Measurements from ENCODE around the gene SLC15A3. TPM values are rescaled to one million over a fixed set of nuclear protein-coding genes. Genes with fewer than 3 reads are reported as not detected.

SLC15A3 gene
- polyA plus RNA-seq, 3 donors, result 27.1 to 121 (median 35.0) TPM

DNA sequence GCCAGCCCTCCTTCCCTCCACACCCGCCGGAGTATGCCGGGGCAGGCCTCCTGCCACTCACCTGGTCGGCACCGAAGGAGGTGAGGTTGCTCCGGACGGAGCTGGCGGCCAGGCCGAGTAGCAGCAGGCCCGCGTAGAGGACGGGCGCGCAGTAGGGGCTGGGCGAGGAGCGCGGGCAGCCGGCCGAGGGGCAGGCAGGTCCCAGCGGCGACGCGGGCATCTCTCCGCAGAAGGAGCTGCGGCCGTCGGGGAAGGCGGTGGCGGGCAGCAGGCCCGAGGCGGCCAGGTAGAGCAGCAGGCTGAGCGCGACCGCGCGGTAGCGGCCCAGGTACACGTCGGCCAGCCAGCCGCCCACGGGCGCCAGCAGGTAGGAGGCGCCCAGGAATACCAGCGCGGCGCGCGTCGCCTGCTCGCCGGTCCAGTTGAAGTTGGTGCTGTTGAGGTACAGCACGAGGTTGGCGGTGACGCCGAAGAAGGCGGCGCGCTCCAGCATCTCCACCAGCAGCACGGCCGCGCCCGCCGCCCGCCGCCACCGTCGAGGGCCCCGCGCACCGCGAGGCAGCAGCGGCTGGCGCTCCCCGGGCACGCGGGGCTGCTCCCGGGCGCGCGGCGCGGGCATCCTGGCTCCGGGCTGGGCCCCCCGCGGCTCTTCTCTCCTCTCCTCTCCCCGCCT is 907 bp downstream of the SLC15A3 start:
- Mint-ChIP-seq H3K4me1 (peaks cover 75% of the 10 kb centered on the region), H3K36me3 (peaks cover 40 to 50% of the 10 kb centered on the region in 2 donors), H3K4me3 (peak overlapping the region; percentile 95 to 96), H3K27ac (peak overlapping the region; percentile 99 to 100 (median 100)), H3K27me3 (ENCODE audit: low read depth in 3 of 3) (peaks cover 5 to 21% (median 11%) of the 10 kb centered on the region in 3 donors), H3K9me3 (peaks cover 0 to 7% (median 0%) of the 10 kb centered on the region in 7 donors)
- Histone ChIP-seq H3K9me3 (replicated peaks in 1 of 2; ENCODE audit: control insufficient read depth in 1 of 2, insufficient read depth in 1 of 2, low read length in 2 of 2) (no peaks in the 10 kb centered on the region), H3K79me2 (ENCODE audit: insufficient read depth, low read length) (peaks cover 52% of the 10 kb centered on the region), H3K36me3 (replicated peaks in 1 of 2; ENCODE audit: control insufficient read depth in 1 of 2, insufficient read depth in 2 of 2, low read length in 2 of 2) (peaks cover 16 to 31% of the 10 kb centered on the region in 2 donors), H2AFZ (ENCODE audit: insufficient read depth, low read depth, low read length, poor library complexity, severe bottlenecking) (no peak overlapping the region), H3K4me2 (replicated peaks; ENCODE audit: extremely low read depth, low read length, poor library complexity, severe bottlenecking) (peak overlapping the region; percentile 94), H3K27me3 (ENCODE audit: control insufficient read depth in 2 of 2, insufficient read depth in 2 of 2, low read length in 2 of 2) (no peaks in the 10 kb centered on the region), H4K20me1 (ENCODE audit: insufficient read depth, low read length) (peaks cover 51% of the 10 kb centered on the region), H3K4me1 (ENCODE audit: control insufficient read depth in 1 of 2, insufficient read depth in 2 of 2, low read length in 2 of 2) (peaks cover 72 to 91% of the 10 kb centered on the region in 2 donors), H3K27ac (ENCODE audit: low read depth in 1 of 2, low read length in 2 of 2) (peak overlapping the region; percentile 99 to 100), H3K9ac (ENCODE audit: insufficient read depth, low read length, poor library complexity, severe bottlenecking) (peak overlapping the region; percentile 94), H3K4me3 (replicated peaks in 1 of 3; ENCODE audit: low read depth in 2 of 3, low read length in 3 of 3) (peak overlapping the region; percentile 74 to 94 (median 82))
- peak in 1 of 3 donors; percentile 42 for DNase-seq
- TF ChIP-seq, protein P1, sequence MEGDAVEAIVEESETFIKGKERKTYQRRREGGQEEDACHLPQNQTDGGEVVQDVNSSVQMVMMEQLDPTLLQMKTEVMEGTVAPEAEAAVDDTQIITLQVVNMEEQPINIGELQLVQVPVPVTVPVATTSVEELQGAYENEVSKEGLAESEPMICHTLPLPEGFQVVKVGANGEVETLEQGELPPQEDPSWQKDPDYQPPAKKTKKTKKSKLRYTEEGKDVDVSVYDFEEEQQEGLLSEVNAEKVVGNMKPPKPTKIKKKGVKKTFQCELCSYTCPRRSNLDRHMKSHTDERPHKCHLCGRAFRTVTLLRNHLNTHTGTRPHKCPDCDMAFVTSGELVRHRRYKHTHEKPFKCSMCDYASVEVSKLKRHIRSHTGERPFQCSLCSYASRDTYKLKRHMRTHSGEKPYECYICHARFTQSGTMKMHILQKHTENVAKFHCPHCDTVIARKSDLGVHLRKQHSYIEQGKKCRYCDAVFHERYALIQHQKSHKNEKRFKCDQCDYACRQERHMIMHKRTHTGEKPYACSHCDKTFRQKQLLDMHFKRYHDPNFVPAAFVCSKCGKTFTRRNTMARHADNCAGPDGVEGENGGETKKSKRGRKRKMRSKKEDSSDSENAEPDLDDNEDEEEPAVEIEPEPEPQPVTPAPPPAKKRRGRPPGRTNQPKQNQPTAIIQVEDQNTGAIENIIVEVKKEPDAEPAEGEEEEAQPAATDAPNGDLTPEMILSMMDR (IDR thresholded peaks at IDR 0.05), result no peak
- intact Hi-C loops (cut with micrococcal nuclease), result loop anchor here (5.0 kb wide), 3 partner anchors 34 to 211 kb away; partner anchors contain the start of gene VPS37C (in 1 of the 2)
- WGBS (ENCODE audit: insufficient coverage), result 9% methylated on average over 86 of the region's 86 CpGs

DNA sequence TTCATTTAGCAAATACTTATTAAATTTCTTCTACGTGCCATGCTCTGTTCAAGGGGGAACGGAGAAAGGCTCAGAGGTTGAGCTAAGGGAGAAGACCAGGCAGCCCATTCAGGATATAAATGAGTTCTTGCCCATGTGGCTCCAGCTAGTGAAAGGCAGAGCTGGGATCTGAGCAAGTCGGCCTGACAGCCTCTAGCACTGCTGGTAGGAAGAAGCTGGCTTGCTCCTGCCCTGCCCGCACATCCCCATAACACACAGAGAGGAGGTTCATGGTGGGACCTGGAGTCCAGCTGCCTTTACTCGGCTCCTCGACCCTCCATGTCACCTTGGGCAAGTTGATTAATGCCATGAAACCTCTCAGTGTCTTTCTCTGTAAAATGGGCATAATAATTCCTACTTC is 2.0 kb downstream of the SLC15A3 start:
- peak overlapping the region in 6 of 7 donors; percentile 52 to 99 (median 81) for H3K27ac Mint-ChIP-seq
- no peak for DNase-seq
- peaks cover 50 to 61% of the 10 kb centered on the region in 2 donors for H3K36me3 Mint-ChIP-seq
- Histone ChIP-seq H3K36me3 (replicated peaks in 1 of 2; ENCODE audit: control insufficient read depth in 1 of 2, insufficient read depth in 2 of 2, low read length in 2 of 2) (peaks cover 26 to 41% of the 10 kb centered on the region in 2 donors), H3K9ac (ENCODE audit: insufficient read depth, low read length, poor library complexity, severe bottlenecking) (peak overlapping the region; percentile 94), H2AFZ (ENCODE audit: insufficient read depth, low read depth, low read length, poor library complexity, severe bottlenecking) (no peak overlapping the region), H3K9me3 (replicated peaks in 1 of 2; ENCODE audit: control insufficient read depth in 1 of 2, insufficient read depth in 1 of 2, low read length in 2 of 2) (no peaks in the 10 kb centered on the region), H4K20me1 (ENCODE audit: insufficient read depth, low read length) (peaks cover 61% of the 10 kb centered on the region), H3K27ac (ENCODE audit: low read depth in 1 of 2, low read length in 2 of 2) (no peak overlapping the region), H3K4me3 (replicated peaks in 1 of 3; ENCODE audit: low read depth in 2 of 3, low read length in 3 of 3) (peak overlapping the region; percentile 74 to 94 (median 82)), H3K27me3 (ENCODE audit: control insufficient read depth in 2 of 2, insufficient read depth in 2 of 2, low read length in 2 of 2) (no peaks in the 10 kb centered on the region), H3K4me1 (ENCODE audit: control insufficient read depth in 1 of 2, insufficient read depth in 2 of 2, low read length in 2 of 2) (peaks cover 62 to 91% of the 10 kb centered on the region in 2 donors), H3K4me2 (replicated peaks; ENCODE audit: extremely low read depth, low read length, poor library complexity, severe bottlenecking) (peak overlapping the region; percentile 94), H3K79me2 (ENCODE audit: insufficient read depth, low read length) (peaks cover 61% of the 10 kb centered on the region)
- 100% methylated on average over 2 of the region's 6 CpGs for WGBS (ENCODE audit: insufficient coverage)
- H3K4me1 Mint-ChIP-seq, result peaks cover 75% of the 10 kb centered on the region
- peaks cover 0 to 7% (median 0%) of the 10 kb centered on the region in 7 donors for H3K9me3 Mint-ChIP-seq
- TF ChIP-seq, protein P1 (IDR thresholded peaks at IDR 0.05), result no peak
- H3K27me3 Mint-ChIP-seq (ENCODE audit: low read depth in 3 of 3), result peaks cover 6 to 21% (median 13%) of the 10 kb centered on the region in 3 donors
- H3K4me3 Mint-ChIP-seq, result peak overlapping the region; percentile 95 to 96
- intact Hi-C loops (cut with micrococcal nuclease), result loop anchor here (5.0 kb wide), 3 partner anchors 33 to 212 kb away; partner anchors contain the start of gene VPS37C (in 1 of the 2)

All from CD14-positive monocyte (primary cell).